C4-2B (cell line): ENCODE results near the gene NMRAL1.

Experiments
- H3K27ac ChIP-seq: fragments of 450-650 bp; 2 replicates; pipeline ENCODE4 v1.5.1; 2017
- ZFX ChIP-seq: fragments of 450-650 bp; IDR thresholded peaks from 2 replicates; pipeline ENCODE4 v1.6.1; 2017
- TF ChIP-seq, protein P1 (sequence below): fragments of 450-650 bp; conservative IDR thresholded peaks from 2 replicates; pipeline ENCODE4 v1.5.1; 2017; ENCODE audit warnings: mild to moderate bottlenecking

Gene NMRAL1

DNA sequence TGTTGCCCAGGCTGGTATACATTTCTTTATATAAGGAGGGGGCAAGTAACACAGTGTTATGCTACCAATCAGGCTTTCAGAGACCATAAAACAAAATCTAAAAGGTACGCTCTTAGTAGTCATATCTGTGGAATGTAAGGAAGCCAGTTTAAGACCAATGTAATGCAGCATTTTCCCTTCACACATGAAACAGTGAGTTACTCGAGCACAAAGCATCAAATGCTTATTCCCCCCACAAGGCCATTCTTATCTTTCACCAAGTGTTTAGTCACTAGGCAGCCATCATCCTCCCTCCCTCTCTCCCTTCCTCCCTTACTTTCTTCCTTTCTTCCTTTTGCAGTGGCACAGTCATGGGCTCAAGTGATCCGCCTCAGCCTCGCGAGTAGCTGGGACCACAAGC lies 14.6 kb upstream of the NMRAL1 start:
- TF ChIP-seq, protein P1, sequence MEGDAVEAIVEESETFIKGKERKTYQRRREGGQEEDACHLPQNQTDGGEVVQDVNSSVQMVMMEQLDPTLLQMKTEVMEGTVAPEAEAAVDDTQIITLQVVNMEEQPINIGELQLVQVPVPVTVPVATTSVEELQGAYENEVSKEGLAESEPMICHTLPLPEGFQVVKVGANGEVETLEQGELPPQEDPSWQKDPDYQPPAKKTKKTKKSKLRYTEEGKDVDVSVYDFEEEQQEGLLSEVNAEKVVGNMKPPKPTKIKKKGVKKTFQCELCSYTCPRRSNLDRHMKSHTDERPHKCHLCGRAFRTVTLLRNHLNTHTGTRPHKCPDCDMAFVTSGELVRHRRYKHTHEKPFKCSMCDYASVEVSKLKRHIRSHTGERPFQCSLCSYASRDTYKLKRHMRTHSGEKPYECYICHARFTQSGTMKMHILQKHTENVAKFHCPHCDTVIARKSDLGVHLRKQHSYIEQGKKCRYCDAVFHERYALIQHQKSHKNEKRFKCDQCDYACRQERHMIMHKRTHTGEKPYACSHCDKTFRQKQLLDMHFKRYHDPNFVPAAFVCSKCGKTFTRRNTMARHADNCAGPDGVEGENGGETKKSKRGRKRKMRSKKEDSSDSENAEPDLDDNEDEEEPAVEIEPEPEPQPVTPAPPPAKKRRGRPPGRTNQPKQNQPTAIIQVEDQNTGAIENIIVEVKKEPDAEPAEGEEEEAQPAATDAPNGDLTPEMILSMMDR = no peak
- TF ChIP-seq ZFX = no peak
- peak overlapping the region; percentile 16; the same call in 1 of the 2 replicates for H3K27ac ChIP-seq

DNA sequence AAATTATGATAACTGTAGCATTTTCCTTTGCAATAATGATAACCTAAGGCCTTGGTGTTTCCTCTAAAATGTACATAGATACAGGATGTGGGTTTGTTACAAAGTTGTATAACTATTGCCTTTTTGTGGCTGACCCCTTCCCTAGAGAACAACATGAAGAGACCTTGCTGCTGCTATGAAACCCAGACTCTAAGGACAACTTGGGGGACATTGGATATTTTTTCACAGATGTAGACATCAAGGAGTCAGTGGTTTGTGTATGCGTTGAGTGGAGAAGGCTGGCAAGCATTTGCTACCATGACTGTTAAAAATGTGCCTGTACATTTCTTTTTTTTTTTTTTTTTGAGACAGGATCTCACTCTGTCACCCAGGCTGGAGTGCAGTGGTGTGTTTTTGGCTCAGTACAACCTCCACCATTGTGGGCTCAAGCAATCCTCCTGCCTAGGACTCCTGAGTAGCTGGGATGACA lies 14.1 kb upstream of the NMRAL1 start:
- peak overlapping the region; percentile 16; the same call in 1 of the 2 replicates for H3K27ac ChIP-seq
- TF ChIP-seq, protein P1 = no peak
- no peak for TF ChIP-seq ZFX

DNA sequence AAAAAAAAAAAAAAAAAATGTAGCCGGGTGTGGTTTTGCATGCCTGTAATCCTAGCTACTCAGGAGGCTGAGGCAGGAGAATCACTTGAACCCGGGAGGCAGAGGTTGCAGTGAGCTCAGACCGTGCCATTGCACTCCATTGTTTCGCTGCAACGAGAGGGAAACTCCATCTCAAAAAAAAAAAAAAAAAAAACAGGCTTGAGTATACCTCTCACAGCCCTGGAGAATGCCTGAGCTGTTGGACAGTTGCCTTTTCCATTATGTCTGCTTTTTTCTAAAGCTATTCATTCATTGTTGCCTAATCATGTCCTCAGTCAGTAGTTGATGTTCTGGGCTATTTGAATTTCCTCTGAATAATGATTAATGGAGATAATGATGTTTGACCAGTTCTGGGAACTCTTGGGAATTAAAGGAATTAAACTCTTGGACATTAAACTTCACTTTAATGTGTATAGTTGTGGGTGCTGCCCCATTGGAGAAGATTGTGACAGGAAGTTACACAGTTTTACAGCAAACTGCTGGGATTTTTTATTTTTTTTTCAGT lies 13.6 kb upstream of the NMRAL1 start:
- peak overlapping the region; percentile 57 for H3K27ac ChIP-seq
- TF ChIP-seq ZFX = no peak
- TF ChIP-seq, protein P1 = no peak

DNA sequence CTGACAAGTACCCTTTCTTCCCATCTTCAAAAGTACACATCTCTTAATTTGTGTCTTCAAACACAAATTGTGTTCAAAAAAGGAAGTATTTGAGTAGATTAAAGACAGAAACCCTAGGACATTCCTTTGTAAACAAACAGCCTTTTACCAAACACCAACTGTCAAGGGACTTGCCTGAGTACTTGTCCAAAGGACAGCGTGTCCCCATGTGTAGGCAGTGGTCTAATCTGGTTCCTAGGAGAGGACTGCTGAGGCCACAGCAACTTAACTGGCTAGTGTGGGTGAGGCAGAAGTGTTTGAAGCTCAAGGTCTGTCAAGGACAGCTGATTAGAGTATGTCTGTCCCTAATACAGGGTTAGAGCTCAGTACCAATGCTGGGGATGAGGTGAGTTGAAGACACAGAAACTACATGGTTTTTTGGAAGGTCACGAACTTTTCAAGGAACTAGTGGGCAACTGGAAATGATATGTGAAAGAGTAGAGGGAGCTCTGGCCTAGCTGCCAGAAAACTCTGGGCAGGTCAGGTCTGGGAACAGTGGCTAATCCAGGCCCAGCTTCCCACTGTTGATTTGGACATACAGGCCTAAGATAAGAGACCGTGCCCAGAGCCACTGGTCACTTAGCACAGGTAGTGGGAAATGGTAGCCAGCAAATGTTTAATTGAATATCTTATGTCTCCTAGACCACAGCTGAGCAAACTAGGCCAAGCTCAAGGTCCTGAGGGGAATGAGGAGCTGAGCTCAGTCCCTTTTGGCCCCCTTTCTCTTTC lies 11.9 kb upstream of the NMRAL1 start:
- TF ChIP-seq ZFX = peak; percentile 25; the same call in 1 of the 2 replicates
- TF ChIP-seq, protein P1 = no peak
- H3K27ac ChIP-seq = peak overlapping the region; percentile 57

DNA sequence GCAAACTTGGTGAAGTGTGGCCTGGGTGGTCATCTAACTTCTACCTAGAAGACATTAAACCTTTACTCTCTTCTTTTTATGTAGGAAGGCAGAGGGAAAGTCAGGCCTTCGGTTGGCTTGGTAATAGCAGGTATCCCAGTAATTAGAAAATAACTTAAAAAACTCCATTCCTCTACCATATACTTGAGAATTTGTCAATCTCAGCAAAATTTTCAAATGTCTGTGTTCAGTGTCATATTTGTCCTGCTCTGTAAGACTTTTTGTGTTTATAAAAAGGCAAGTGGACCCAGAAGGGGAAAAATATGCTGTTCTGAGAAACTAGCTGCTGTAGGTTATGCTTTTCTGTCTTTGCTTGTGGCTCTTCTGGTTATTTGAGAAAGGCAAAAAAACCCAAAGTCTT lies 7.5 kb upstream of the NMRAL1 start:
- H3K27ac ChIP-seq = no peak overlapping the region
- no peak for TF ChIP-seq ZFX
- TF ChIP-seq, protein P1 = no peak

DNA sequence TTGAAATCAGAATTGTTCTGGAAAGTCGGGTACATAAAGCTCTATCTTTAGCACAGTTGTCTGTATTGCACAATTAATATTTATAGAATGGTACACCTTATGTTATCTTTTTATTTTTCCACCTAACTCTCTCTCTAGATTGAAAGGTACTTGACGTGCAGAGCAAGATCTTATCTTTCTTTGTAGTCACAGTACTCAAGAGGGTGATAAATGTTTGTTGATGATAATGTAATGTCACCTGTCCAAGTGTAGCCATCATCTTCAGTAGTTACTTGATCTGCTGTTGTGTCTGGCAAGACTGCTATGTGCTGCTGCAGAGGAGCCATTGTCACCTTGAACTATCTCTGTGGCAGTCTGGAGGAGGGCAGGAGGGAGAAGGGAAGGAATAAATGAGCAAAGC lies 7.1 kb upstream of the NMRAL1 start:
- H3K27ac ChIP-seq = no peak overlapping the region
- TF ChIP-seq ZFX = no peak
- TF ChIP-seq, protein P1 = no peak

DNA sequence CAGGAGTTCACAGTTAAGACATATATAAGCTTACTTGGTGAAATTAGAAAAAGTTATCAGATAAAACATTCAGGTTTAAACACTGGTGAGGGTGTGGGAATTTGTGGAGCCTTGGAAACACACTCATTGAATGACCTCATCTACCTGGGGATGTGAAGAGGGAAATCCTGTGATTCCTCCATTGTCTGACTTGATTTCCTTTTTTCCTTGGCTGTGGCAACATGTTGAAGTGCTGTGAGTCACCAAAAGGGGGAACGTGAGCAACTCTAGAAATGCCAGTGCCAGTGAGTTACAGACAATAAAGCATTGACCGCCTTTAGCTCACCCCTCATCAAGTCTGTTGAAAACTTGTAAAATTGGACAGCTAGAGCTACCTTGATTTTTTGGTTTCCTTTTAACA lies 3.5 kb upstream of the NMRAL1 start:
- no peak overlapping the region for H3K27ac ChIP-seq
- TF ChIP-seq, protein P1 = no peak; the same call in 1 of the 2 replicates
- no peak for TF ChIP-seq ZFX
